ENCODE results near the gene EPOP.

DNA sequence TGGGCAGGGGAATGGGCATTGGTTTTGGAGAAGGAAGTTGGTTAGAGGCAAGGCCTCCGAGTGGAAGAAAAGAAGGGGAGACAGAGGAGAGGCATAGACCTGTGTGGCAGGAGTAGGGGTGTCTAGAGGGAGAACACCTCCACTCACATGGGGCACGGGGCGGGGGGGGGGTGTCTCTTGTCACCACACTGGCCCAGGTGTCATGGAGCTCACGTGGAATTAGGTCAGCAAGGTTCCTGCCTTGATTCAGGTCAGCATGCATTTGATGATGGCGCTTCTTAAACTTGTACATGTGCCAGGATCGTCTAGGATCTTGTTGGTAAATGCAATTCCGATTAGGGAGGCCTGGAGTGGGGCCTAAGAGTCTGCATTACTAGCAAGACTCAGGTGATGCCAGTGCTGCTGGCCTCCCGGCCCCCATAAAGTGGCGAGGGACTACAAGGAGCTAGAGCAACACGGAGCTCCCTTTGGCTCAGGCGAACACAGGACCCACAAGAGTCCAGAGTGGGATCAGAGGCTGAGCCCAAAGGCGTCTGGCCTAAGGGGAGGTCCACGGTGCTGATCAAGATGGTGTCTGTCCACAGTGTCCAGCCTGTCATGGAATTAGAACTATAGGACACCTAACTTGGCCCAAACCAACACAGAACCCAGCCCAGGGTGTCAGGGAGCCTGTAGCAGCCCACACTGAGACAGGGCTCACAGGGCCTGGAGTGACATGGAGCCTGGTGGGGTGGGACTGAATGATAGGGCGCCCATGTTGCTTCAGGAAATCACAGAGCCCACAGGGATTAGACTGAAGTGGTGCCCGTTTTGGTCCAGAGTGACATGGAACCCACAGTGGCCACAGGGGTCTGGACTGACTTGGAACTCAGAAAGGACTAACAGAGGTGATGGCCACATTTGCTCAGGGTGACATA, 16.7 kb downstream of the EPOP start:
- no peak for TF ChIP-seq EZH2phosphoT487 (IDR thresholded peaks at IDR 0.05; ENCODE audit: borderline replicate concordance)
- TF ChIP-seq, protein P1, sequence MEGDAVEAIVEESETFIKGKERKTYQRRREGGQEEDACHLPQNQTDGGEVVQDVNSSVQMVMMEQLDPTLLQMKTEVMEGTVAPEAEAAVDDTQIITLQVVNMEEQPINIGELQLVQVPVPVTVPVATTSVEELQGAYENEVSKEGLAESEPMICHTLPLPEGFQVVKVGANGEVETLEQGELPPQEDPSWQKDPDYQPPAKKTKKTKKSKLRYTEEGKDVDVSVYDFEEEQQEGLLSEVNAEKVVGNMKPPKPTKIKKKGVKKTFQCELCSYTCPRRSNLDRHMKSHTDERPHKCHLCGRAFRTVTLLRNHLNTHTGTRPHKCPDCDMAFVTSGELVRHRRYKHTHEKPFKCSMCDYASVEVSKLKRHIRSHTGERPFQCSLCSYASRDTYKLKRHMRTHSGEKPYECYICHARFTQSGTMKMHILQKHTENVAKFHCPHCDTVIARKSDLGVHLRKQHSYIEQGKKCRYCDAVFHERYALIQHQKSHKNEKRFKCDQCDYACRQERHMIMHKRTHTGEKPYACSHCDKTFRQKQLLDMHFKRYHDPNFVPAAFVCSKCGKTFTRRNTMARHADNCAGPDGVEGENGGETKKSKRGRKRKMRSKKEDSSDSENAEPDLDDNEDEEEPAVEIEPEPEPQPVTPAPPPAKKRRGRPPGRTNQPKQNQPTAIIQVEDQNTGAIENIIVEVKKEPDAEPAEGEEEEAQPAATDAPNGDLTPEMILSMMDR (conservative IDR thresholded peaks at IDR 0.05; ENCODE audit: low read length): no peak

Measured in Loucy (cell line).